CD4-positive, alpha-beta T cell treated with Interferon gamma for 1 hour (primary cell): ENCODE results near the gene TBC1D9.

ENCODE experiments used
- DNase-seq: peaks from one replicate; pipeline ENCODE4 v3.0.0-alpha.2; 2020

Gene TBC1D9

GRCh38 chr4:140609548-140610425 lies 146.4 kb downstream of the TBC1D9 start:
- DNase-seq, result no peak

- DNase-seq, result no peak
Measured at GRCh38 chr4:140607852-140608251, 148.3 kb downstream of the TBC1D9 start.

- DNase-seq, result no peak
Measured at GRCh38 chr4:140604544-140604943, 151.6 kb downstream of the TBC1D9 start.

DNA sequence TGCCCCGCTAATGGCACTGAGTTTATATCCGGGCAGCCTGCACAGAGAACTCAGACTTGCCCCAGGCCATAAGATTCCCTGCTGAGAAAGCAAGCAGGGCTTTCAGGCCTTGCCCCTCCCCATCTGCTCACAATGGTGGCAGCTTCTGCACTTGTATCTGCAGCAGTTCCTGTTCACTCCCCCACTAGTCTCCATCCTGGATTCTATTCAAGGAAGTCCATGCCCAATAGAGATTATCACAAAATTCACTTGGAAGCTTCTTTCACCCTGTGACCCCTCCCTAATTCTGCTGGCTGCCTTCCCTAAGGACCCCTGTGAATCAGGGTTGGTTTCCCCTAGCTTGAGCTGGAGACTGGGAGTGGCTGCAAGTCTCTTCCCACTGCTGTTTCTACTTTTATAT lies 152.9 kb downstream of the TBC1D9 start:
- no peak for DNase-seq

GRCh38 chr4:140602714-140603113 lies 153.5 kb downstream of the TBC1D9 start:
- DNase-seq, result no peak

GRCh38 chr4:140600408-140600807 lies 155.8 kb downstream of the TBC1D9 start:
- no peak for DNase-seq

DNA sequence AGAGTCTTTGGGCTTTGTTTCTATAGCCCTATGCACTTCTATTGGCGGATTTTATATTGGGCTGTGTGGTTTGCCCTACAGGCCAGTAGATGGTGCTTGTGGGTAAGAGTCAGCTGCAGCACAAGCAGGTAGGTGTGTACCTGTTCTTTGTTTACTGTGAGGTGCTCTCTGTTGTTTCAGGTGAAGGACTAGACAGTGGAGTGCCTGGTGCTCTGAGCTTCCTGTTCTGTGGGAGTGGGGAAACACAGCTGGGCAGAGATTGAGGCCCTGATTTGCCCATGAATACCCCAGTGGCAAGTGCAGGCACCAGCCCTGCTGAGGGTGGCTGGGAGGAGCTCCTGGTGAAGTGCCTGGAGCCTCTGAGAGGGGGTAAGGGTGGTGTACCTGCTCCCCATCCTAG lies 161.1 kb downstream of the TBC1D9 start:
- DNase-seq, result no peak

GRCh38 chr4:140584439-140584838 lies 171.7 kb downstream of the TBC1D9 start:
- no peak for DNase-seq

GRCh38 chr4:140581078-140581477 lies 175.1 kb downstream of the TBC1D9 start:
- DNase-seq, result no peak

DNA sequence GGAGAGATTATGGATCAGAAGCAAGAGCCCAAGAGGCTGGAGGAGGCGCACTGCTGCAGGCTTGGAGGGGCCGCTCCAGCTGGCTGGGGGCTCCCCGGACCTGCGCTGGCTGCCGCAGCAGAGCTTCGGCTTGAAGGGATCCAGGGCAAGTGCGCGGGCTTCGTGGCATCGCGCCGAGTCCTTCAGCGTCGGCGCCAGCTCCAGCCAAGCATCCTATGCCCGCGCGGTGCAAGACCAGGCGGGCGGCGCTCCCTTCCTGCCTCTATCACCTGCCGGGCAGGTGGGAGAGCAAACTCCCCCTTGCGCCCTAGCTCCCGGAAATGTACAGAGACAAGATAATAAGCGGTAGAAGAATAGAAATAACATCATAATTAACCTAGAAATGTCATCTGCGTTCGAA lies 176.9 kb downstream of the TBC1D9 start:
- no peak for DNase-seq

DNA sequence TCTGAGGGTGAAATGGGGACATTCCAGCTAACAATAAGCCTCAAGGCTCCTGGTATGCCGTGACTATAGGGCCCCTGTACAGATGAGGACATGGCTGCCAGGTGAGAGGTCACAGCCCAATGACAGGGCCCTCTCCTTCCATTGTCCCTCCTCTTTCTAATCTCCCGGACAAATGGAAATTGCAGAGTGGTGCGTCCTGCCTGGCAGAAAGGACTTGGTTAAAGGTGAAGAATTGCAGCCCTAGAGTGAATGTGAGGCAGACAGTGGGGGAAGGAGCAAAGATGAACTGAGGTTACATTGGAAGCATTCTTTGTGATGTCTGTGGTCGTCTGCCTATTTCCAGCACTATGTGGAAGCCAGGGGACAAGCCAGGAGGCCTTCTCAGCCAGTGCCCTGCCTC lies 180.7 kb downstream of the TBC1D9 start:
- DNase-seq, result no peak

DNA sequence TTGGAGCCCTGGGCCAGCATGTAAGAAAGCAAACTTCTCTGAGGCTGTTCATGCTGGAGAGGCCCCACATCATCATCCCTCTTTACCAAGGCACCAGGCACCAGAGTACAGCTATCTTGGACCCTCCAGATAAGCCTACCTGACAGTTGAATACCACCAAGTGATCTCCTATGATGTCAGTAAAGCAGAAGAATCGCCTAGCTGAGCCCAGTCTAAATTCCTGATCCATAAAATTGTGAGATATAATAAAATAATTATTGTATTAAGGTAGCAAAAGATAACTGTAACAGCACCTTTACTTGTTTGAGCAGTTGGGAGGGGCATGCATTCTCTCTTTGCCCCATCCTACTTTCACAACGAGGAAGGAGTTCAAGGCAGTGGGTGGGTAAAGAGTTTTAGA lies 184.6 kb downstream of the TBC1D9 start:
- no peak for DNase-seq
